ENCODE results near the gene CAPRIN2. TPM values are rescaled to one million over a fixed set of nuclear protein-coding genes. Genes with fewer than 3 reads are reported as not detected.

Gene CAPRIN2
- total RNA-seq, 6 experiments from 2014 or later: 5.7 to 11.5 (median 8.5) TPM

GRCh38 chr12:30792085-30792484 is 37.3 kb upstream of the CAPRIN2 start:
- ATAC-seq (no peak), DNase-seq (no peak)
- Histone ChIP-seq H3K4me3 (no peak overlapping the region), H3K4me1 (no peaks in the 10 kb centered on the region), H3K36me3 (no peaks in the 10 kb centered on the region), H3K27ac (no peak overlapping the region), H3K27me3 (peaks cover 0 to 4% of the 10 kb centered on the region in 2 donors), H3K9me3 (no peaks in the 10 kb centered on the region)
- intact Hi-C loops (cut with DNase I): no loop called here
- TF ChIP-seq POLR2A (IDR thresholded peaks at IDR 0.05) (no peak), CTCF (IDR thresholded peaks at IDR 0.05) (no peak)
- 91% methylated on average over 1 of the region's 2 CpGs for WGBS (ENCODE audit: insufficient coverage, low coverage, low lambda C conversion rate, missing lambda C conversion rate)

GRCh38 chr12:30788754-30789153 is 34.0 kb upstream of the CAPRIN2 start:
- no peaks in the 10 kb centered on the region for H3K9me3 ChIP-seq
- ATAC-seq (no peak), DNase-seq (no peak)
- TF ChIP-seq CTCF (IDR thresholded peaks at IDR 0.05) (no peak), POLR2A (IDR thresholded peaks at IDR 0.05) (no peak)
- peaks cover 0 to 4% of the 10 kb centered on the region in 2 donors for H3K27me3 ChIP-seq
- 53% methylated on average over 2 of the region's 2 CpGs for WGBS (ENCODE audit: insufficient coverage, low coverage, low lambda C conversion rate, missing lambda C conversion rate)
- no peak overlapping the region for H3K4me3 ChIP-seq
- no peaks in the 10 kb centered on the region for H3K36me3 ChIP-seq
- H3K4me1 ChIP-seq: no peaks in the 10 kb centered on the region
- no peak overlapping the region for H3K27ac ChIP-seq
- intact Hi-C loops (cut with DNase I): no loop called here

- 59% methylated on average over 2 of the region's 2 CpGs for WGBS (ENCODE audit: insufficient coverage, low coverage, low lambda C conversion rate, missing lambda C conversion rate)
- Histone ChIP-seq H3K4me1 (no peaks in the 10 kb centered on the region), H3K27ac (no peak overlapping the region), H3K9me3 (no peaks in the 10 kb centered on the region), H3K36me3 (no peaks in the 10 kb centered on the region), H3K4me3 (no peak overlapping the region), H3K27me3 (peaks cover 0 to 4% of the 10 kb centered on the region in 2 donors)
- TF ChIP-seq CTCF (IDR thresholded peaks at IDR 0.05): no peak
- TF ChIP-seq POLR2A (IDR thresholded peaks at IDR 0.05): no peak
- DNase-seq: no peak
- ATAC-seq: no peak
- intact Hi-C loops (cut with DNase I): no loop called here
These were observed 30.9 kb upstream of the CAPRIN2 start for GRCh38 chr12:30785630-30786029.

GRCh38 chr12:30784508-30784907 is 29.8 kb upstream of the CAPRIN2 start:
- DNase-seq (no peak), ATAC-seq (no peak)
- Histone ChIP-seq H3K27ac (no peak overlapping the region), H3K36me3 (no peaks in the 10 kb centered on the region), H3K9me3 (no peaks in the 10 kb centered on the region), H3K27me3 (peaks cover 0 to 4% of the 10 kb centered on the region in 2 donors), H3K4me3 (no peak overlapping the region), H3K4me1 (no peaks in the 10 kb centered on the region)
- WGBS (ENCODE audit: insufficient coverage, low coverage, low lambda C conversion rate, missing lambda C conversion rate): 80% methylated on average over 1 of the region's 1 CpG
- intact Hi-C loops (cut with DNase I): no loop called here
- TF ChIP-seq POLR2A (IDR thresholded peaks at IDR 0.05) (no peak), CTCF (IDR thresholded peaks at IDR 0.05) (no peak)

- no peaks in the 10 kb centered on the region for H3K36me3 ChIP-seq
- H3K9me3 ChIP-seq: no peaks in the 10 kb centered on the region
- no peak for ATAC-seq
- 64% methylated on average over 2 of the region's 2 CpGs for WGBS (ENCODE audit: insufficient coverage, low coverage, low lambda C conversion rate, missing lambda C conversion rate)
- no peaks in the 10 kb centered on the region for H3K4me1 ChIP-seq
- intact Hi-C loops (cut with DNase I): no loop called here
- no peak for DNase-seq
- TF ChIP-seq CTCF (IDR thresholded peaks at IDR 0.05) (no peak), POLR2A (IDR thresholded peaks at IDR 0.05) (no peak)
- H3K27me3 ChIP-seq: peaks cover 0 to 4% of the 10 kb centered on the region in 2 donors
- no peak overlapping the region for H3K27ac ChIP-seq
- H3K4me3 ChIP-seq: no peak overlapping the region
These were observed 29.2 kb upstream of the CAPRIN2 start for GRCh38 chr12:30783946-30784345.
